Measurements from ENCODE around the gene CENPB. TPM values are rescaled to one million over a fixed set of nuclear protein-coding genes. Genes with fewer than 3 reads are reported as not detected.

The CENPB gene
- total RNA-seq, 2 experiments from 2014 or later: 25.1 to 25.3 TPM

DNA sequence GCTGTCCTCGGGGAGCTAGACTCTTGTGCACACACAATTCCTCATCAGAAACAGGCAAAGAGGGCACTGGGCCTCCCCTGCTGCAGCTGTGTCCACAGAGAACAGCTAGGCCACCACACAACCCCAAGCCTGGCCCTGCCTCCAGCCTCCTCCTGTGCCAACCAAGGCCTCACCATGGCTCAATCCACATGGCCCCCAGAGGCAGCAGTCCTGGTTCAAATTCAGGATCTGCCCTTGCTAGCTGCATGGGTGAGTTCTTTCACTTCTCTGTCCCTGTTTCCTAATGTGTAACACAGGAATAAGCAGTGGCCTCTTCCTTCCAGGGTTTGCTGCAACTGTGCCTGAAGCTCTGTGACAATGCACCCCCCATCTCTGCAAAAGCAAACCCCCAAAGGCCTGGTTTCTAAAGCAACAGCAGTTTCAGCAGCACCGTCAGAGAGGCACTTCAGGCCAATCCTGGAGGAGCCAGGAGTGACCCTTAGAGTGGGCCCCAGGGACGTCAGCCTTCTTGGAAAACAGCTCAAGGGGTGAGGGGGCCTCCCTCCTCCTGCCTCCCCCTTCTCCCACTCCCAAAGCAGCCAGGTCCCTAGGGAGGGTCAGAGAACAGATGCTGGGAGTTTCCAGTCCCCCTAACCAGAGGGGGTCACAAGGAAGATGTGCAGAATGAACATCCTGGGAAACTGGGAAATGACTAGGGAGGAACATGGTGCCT lies 21.2 kb downstream of the CENPB start:
- POLR2A ChIA-PET: interaction anchor here (0.6 kb wide), 1 partner anchor 12 kb away, joined by 3 read pairs; no protein-coding TSS in a partner anchor
- H3K4me1 ChIP-seq (ENCODE audit: insufficient read depth, low read length): peaks cover 37% of the 10 kb centered on the region
- Mint-ChIP-seq H3K4me1 (ENCODE audit: low read depth) (peaks cover 26% of the 10 kb centered on the region), H3K27ac (no peak overlapping the region), H3K27me3 (no peaks in the 10 kb centered on the region), H3K9me3 (no peaks in the 10 kb centered on the region), H3K4me3 (peak overlapping the region; percentile 42), H3K36me3 (ENCODE audit: low read depth) (no peaks in the 10 kb centered on the region)
- DNase-seq: no peak
- intact Hi-C loops (cut with DNase I, micrococcal nuclease): loop anchor here (5.0 kb wide), 5 partner anchors 47 to 322 kb away; partner anchors contain the start of genes MAVS (in 1 of the 2) and RNF24 (in 1 of the 2)
- CTCF ChIA-PET: interaction anchor here (0.7 to 1.4 kb wide), 4 partner anchors 13 to 90 kb away, joined by 3 read pairs; partner anchors contain the start of gene SPEF1
- no peak overlapping the region for H3K27ac ChIP-seq (ENCODE audit: low read depth in 1 of 2, low read length in 2 of 2)
- no peak for ATAC-seq (ENCODE audit: poor library complexity)
- H3K27me3 ChIP-seq (ENCODE audit: control insufficient read depth in 1 of 2, insufficient read depth in 2 of 2, low read length in 2 of 2): no peaks in the 10 kb centered on the region
- H3K9me3 ChIP-seq (ENCODE audit: control insufficient read depth in 1 of 2, insufficient read depth in 1 of 2, low read length in 2 of 2): no peaks in the 10 kb centered on the region
- TF ChIP-seq, protein P1, sequence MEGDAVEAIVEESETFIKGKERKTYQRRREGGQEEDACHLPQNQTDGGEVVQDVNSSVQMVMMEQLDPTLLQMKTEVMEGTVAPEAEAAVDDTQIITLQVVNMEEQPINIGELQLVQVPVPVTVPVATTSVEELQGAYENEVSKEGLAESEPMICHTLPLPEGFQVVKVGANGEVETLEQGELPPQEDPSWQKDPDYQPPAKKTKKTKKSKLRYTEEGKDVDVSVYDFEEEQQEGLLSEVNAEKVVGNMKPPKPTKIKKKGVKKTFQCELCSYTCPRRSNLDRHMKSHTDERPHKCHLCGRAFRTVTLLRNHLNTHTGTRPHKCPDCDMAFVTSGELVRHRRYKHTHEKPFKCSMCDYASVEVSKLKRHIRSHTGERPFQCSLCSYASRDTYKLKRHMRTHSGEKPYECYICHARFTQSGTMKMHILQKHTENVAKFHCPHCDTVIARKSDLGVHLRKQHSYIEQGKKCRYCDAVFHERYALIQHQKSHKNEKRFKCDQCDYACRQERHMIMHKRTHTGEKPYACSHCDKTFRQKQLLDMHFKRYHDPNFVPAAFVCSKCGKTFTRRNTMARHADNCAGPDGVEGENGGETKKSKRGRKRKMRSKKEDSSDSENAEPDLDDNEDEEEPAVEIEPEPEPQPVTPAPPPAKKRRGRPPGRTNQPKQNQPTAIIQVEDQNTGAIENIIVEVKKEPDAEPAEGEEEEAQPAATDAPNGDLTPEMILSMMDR (IDR thresholded peaks at IDR 0.05): no peak
- H3K36me3 ChIP-seq (ENCODE audit: insufficient read depth, low read length): no peaks in the 10 kb centered on the region
- H3K4me3 ChIP-seq (ENCODE audit: low read length): no peak overlapping the region

DNA sequence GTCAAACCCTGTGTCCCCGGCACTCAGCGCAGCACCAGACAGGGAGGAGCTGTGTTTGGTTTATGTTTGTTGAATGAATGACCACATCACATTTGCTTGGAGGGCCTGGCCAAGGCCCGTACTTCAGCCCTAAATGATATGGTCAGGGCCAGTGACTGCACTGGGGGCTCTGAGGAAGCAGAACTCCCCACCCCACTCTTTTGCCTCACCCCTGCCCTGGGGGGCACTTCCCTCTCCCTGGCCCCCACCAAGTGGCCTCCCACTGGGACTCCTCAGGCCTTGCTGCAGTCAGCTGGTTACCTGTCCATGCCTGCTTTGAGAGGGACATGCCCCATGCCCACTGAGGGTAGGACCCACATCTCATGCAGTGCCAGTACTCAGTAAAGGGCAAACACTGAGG lies 21.9 kb downstream of the CENPB start:
- H3K4me3 Mint-ChIP-seq: peak overlapping the region; percentile 20
- intact Hi-C loops (cut with DNase I, micrococcal nuclease): loop anchor here (5.0 kb wide), 5 partner anchors 48 to 323 kb away; partner anchors contain the start of genes MAVS (in 1 of the 2) and RNF24 (in 1 of the 2)
- H3K27me3 Mint-ChIP-seq: no peaks in the 10 kb centered on the region
- CTCF ChIA-PET: interaction anchor here (1.4 kb wide), 1 partner anchor 17 kb away, joined by 3 read pairs; the partner anchor contains the start of gene SPEF1
- H3K27me3 ChIP-seq (ENCODE audit: control insufficient read depth in 1 of 2, insufficient read depth in 2 of 2, low read length in 2 of 2): no peaks in the 10 kb centered on the region
- TF ChIP-seq, protein P1 (IDR thresholded peaks at IDR 0.05): no peak
- no peaks in the 10 kb centered on the region for H3K9me3 ChIP-seq (ENCODE audit: control insufficient read depth in 1 of 2, insufficient read depth in 1 of 2, low read length in 2 of 2)
- peaks cover 26% of the 10 kb centered on the region for H3K4me1 Mint-ChIP-seq (ENCODE audit: low read depth)
- POLR2A ChIA-PET: no interaction called here
- no peak for ATAC-seq (ENCODE audit: poor library complexity)
- H3K9me3 Mint-ChIP-seq: no peaks in the 10 kb centered on the region
- no peaks in the 10 kb centered on the region for H3K36me3 Mint-ChIP-seq (ENCODE audit: low read depth)
- DNase-seq: no peak
- H3K36me3 ChIP-seq (ENCODE audit: insufficient read depth, low read length): no peaks in the 10 kb centered on the region
- no peak overlapping the region for H3K27ac ChIP-seq (ENCODE audit: low read depth in 1 of 2, low read length in 2 of 2)
- no peak overlapping the region for H3K27ac Mint-ChIP-seq
- peaks cover 37% of the 10 kb centered on the region for H3K4me1 ChIP-seq (ENCODE audit: insufficient read depth, low read length)
- H3K4me3 ChIP-seq (ENCODE audit: low read length): no peak overlapping the region

DNA sequence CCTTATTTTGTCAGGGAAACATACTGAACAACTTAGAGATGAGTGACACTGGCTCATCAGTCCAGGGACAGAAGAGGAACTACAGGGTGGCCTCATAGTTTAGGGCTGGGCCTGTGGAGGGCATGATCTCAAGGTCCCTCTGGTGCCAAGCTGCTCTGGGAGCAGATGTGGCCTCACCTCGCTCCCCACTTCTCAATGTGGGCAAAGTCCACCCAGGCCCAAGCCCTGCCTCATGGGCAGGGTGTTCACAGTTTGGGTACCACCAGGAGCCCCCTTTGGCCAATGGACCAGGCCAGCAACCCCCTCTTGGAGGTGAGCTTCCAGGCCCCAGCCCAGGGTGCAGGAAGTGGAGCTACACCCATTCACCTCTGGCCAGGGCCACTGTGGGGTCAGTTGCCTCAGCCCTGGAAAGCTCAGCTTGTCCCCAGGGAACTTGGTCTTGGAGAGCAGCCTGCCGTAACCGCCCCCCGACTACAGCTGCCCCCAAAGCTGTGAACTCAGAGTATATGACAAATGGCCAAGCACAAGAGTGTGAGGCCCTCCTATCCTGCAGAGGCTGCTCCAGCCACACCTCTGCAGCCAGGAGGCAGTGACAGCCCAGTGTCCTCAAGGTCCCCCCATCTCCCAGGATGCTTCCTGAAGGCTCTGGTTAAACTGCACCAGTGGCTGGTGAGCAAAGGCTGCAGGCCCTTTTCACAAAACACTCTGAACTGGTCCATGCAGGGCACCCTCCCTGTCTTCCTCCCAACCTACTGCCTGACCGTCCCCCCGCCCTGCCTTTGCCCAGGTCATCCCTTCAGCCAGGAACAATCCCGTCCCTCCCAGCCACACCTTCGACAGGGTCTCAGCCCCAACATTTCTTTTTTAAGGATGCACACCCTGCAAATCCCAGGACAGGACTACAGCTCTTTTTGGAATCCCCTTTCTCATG lies 22.6 kb downstream of the CENPB start:
- ATAC-seq (ENCODE audit: poor library complexity) (no peak), DNase-seq (peak in 1 of 14 experiments; percentile 42)
- intact Hi-C loops (cut with DNase I, micrococcal nuclease): no loop called here
- Mint-ChIP-seq H3K36me3 (ENCODE audit: low read depth) (no peaks in the 10 kb centered on the region), H3K4me1 (ENCODE audit: low read depth) (peaks cover 23% of the 10 kb centered on the region), H3K9me3 (no peaks in the 10 kb centered on the region), H3K4me3 (peak overlapping the region; percentile 20), H3K27me3 (no peaks in the 10 kb centered on the region), H3K27ac (no peak overlapping the region)
- TF ChIP-seq, protein P1 (IDR thresholded peaks at IDR 0.05): no peak
- Histone ChIP-seq H3K36me3 (ENCODE audit: insufficient read depth, low read length) (no peaks in the 10 kb centered on the region), H3K4me1 (ENCODE audit: insufficient read depth, low read length) (peaks cover 35% of the 10 kb centered on the region), H3K27ac (ENCODE audit: low read depth in 1 of 2, low read length in 2 of 2) (no peak overlapping the region), H3K4me3 (ENCODE audit: low read length) (no peak overlapping the region), H3K9me3 (ENCODE audit: control insufficient read depth in 1 of 2, insufficient read depth in 1 of 2, low read length in 2 of 2) (no peaks in the 10 kb centered on the region), H3K27me3 (ENCODE audit: control insufficient read depth in 1 of 2, insufficient read depth in 2 of 2, low read length in 2 of 2) (no peaks in the 10 kb centered on the region)
- ChIA-PET POLR2A (no interaction called here), CTCF (no interaction called here)
